ENCODE results near the gene URI1.

Gene URI1

GRCh38 chr19:29952177-29952576 is 10.1 kb downstream of the URI1 start:
- TF ChIP-seq CTCF (conservative IDR thresholded peaks at IDR 0.05; ENCODE audit: low read depth, low read length), result no peak
- no peak for DNase-seq (ENCODE audit: low read depth)

GRCh38 chr19:29952646-29953045 is 10.6 kb downstream of the URI1 start:
- H3K4me3 ChIP-seq (ENCODE audit: low read length), result no peak overlapping the region
- no peak for TF ChIP-seq CTCF (conservative IDR thresholded peaks at IDR 0.05; ENCODE audit: low read depth, low read length)
- DNase-seq (ENCODE audit: low read depth), result no peak

More at GRCh38 chr19:29952177-29952576, 10.1 kb downstream of the URI1 start:
- no peak overlapping the region for H3K4me3 ChIP-seq (ENCODE audit: low read length)

GRCh38 chr19:29953352-29954247 is 11.6 kb downstream of the URI1 start:
- H3K4me3 ChIP-seq (ENCODE audit: low read length), result no peak overlapping the region
- TF ChIP-seq CTCF (conservative IDR thresholded peaks at IDR 0.05; ENCODE audit: low read depth, low read length), result no peak
- DNase-seq (ENCODE audit: low read depth), result no peak

- TF ChIP-seq CTCF (conservative IDR thresholded peaks at IDR 0.05; ENCODE audit: low read depth, low read length), result no peak
- DNase-seq (ENCODE audit: low read depth), result no peak
- no peak overlapping the region for H3K4me3 ChIP-seq (ENCODE audit: low read length)
These were observed 14.8 kb downstream of the URI1 start for GRCh38 chr19:29956855-29957254.

- H3K4me3 ChIP-seq (ENCODE audit: low read length), result no peak overlapping the region
- TF ChIP-seq CTCF (conservative IDR thresholded peaks at IDR 0.05; ENCODE audit: low read depth, low read length), result no peak
- no peak for DNase-seq (ENCODE audit: low read depth)
These were observed 19.3 kb downstream of the URI1 start for GRCh38 chr19:29961311-29961710.

GRCh38 chr19:29962793-29963192 is 20.8 kb downstream of the URI1 start:
- TF ChIP-seq CTCF (conservative IDR thresholded peaks at IDR 0.05; ENCODE audit: low read depth, low read length), result no peak
- H3K4me3 ChIP-seq (ENCODE audit: low read length), result no peak overlapping the region
- DNase-seq (ENCODE audit: low read depth), result no peak

GRCh38 chr19:29963576-29963975 is 21.5 kb downstream of the URI1 start:
- DNase-seq (ENCODE audit: low read depth), result no peak
- no peak overlapping the region for H3K4me3 ChIP-seq (ENCODE audit: low read length)
- TF ChIP-seq CTCF (conservative IDR thresholded peaks at IDR 0.05; ENCODE audit: low read depth, low read length), result no peak

All from retinal pigment epithelial cell (primary cell).